Activated naive CD4-positive, alpha-beta T cell treated with anti-CD3 and anti-CD28 coated beads, Interleukin-2, amount 50 U/mL, for 24 hours (primary cell): ENCODE results near the gene PLSCR2.

Experiments
- H3K27ac Mint-ChIP-seq: one replicate; pipeline ENCODE4 v1.8.0; 2021; ENCODE audit warnings: mild to moderate bottlenecking, mixed read lengths
- H3K27me3 Mint-ChIP-seq: one replicate; pipeline ENCODE4 v1.8.0; 2021; ENCODE audit warnings: mixed read lengths
- H3K36me3 Mint-ChIP-seq: one replicate; pipeline ENCODE4 v1.8.0; 2021; ENCODE audit warnings: mixed read lengths
- H3K4me1 Mint-ChIP-seq: one replicate; pipeline ENCODE4 v1.8.0; 2021; ENCODE audit warnings: mixed read lengths
- H3K4me3 Mint-ChIP-seq: one replicate; pipeline ENCODE4 v1.8.0; 2021; ENCODE audit warnings: mild to moderate bottlenecking, mixed read lengths
- H3K9me3 Mint-ChIP-seq: one replicate; pipeline ENCODE4 v1.8.0; 2021; ENCODE audit warnings: mixed read lengths

Gene PLSCR2

GRCh38 chr3:146469150-146470017 lies at the start of gene PLSCR2:
Gene PLSCR2, minus strand, starts transcription at chr3:146469561. Its CDS starts 9,657 bp downstream, at chr3:146459904.
- no peaks in the 10 kb centered on the region for H3K9me3 Mint-ChIP-seq
- H3K4me1 Mint-ChIP-seq, result peaks cover 7% of the 10 kb centered on the region
- no peaks in the 10 kb centered on the region for H3K36me3 Mint-ChIP-seq
- H3K27me3 Mint-ChIP-seq, result no peaks in the 10 kb centered on the region
- H3K4me3 Mint-ChIP-seq, result peak within 1 kb of the TSS; percentile 81
- H3K27ac Mint-ChIP-seq, result peak within 1 kb of the TSS; percentile 55

GRCh38 chr3:146517684-146518435 lies 48.5 kb upstream of the PLSCR2 start:
- Mint-ChIP-seq H3K36me3 (peaks cover 16% of the 10 kb centered on the region), H3K27me3 (no peaks in the 10 kb centered on the region), H3K4me1 (peaks cover 17% of the 10 kb centered on the region), H3K9me3 (no peaks in the 10 kb centered on the region), H3K4me3 (no peak overlapping the region), H3K27ac (no peak overlapping the region)

GRCh38 chr3:146513386-146514051 lies 44.2 kb upstream of the PLSCR2 start:
- peaks cover 13% of the 10 kb centered on the region for H3K36me3 Mint-ChIP-seq
- no peaks in the 10 kb centered on the region for H3K27me3 Mint-ChIP-seq
- H3K4me3 Mint-ChIP-seq, result peak overlapping the region; percentile 53
- H3K4me1 Mint-ChIP-seq, result peaks cover 13% of the 10 kb centered on the region
- H3K9me3 Mint-ChIP-seq, result no peaks in the 10 kb centered on the region
- no peak overlapping the region for H3K27ac Mint-ChIP-seq

GRCh38 chr3:146511402-146512134 lies 42.2 kb upstream of the PLSCR2 start:
- Mint-ChIP-seq H3K27ac (no peak overlapping the region), H3K4me1 (peaks cover 13% of the 10 kb centered on the region)

GRCh38 chr3:146507331-146508120 lies 38.2 kb upstream of the PLSCR2 start:
- H3K4me3 Mint-ChIP-seq, result no peak overlapping the region
- H3K9me3 Mint-ChIP-seq, result no peaks in the 10 kb centered on the region
- H3K4me1 Mint-ChIP-seq, result no peaks in the 10 kb centered on the region
- H3K27ac Mint-ChIP-seq, result no peak overlapping the region
- H3K36me3 Mint-ChIP-seq, result peaks cover 16% of the 10 kb centered on the region
- no peaks in the 10 kb centered on the region for H3K27me3 Mint-ChIP-seq

More at GRCh38 chr3:146511402-146512134, 42.2 kb upstream of the PLSCR2 start:
- Mint-ChIP-seq H3K9me3 (no peaks in the 10 kb centered on the region), H3K4me3 (no peak overlapping the region), H3K27me3 (no peaks in the 10 kb centered on the region), H3K36me3 (peaks cover 15% of the 10 kb centered on the region)

GRCh38 chr3:146505516-146505915 lies 36.2 kb upstream of the PLSCR2 start:
- Mint-ChIP-seq H3K9me3 (no peaks in the 10 kb centered on the region), H3K4me3 (no peak overlapping the region), H3K36me3 (peaks cover 12% of the 10 kb centered on the region), H3K4me1 (no peaks in the 10 kb centered on the region), H3K27ac (no peak overlapping the region), H3K27me3 (no peaks in the 10 kb centered on the region)

GRCh38 chr3:146504498-146505197 lies 35.3 kb upstream of the PLSCR2 start:
- H3K27me3 Mint-ChIP-seq, result no peaks in the 10 kb centered on the region
- H3K9me3 Mint-ChIP-seq, result no peaks in the 10 kb centered on the region
- no peak overlapping the region for H3K4me3 Mint-ChIP-seq
- no peak overlapping the region for H3K27ac Mint-ChIP-seq
- H3K36me3 Mint-ChIP-seq, result peaks cover 9% of the 10 kb centered on the region
- no peaks in the 10 kb centered on the region for H3K4me1 Mint-ChIP-seq

- Mint-ChIP-seq H3K9me3 (no peaks in the 10 kb centered on the region), H3K4me3 (no peak overlapping the region), H3K27ac (no peak overlapping the region), H3K36me3 (peaks cover 8% of the 10 kb centered on the region), H3K4me1 (peaks cover 2% of the 10 kb centered on the region), H3K27me3 (no peaks in the 10 kb centered on the region)
Measured at GRCh38 chr3:146503461-146504202, 34.3 kb upstream of the PLSCR2 start.

- Mint-ChIP-seq H3K4me1 (peaks cover 9% of the 10 kb centered on the region), H3K27me3 (no peaks in the 10 kb centered on the region), H3K36me3 (peaks cover 4% of the 10 kb centered on the region), H3K4me3 (no peak overlapping the region), H3K27ac (no peak overlapping the region), H3K9me3 (no peaks in the 10 kb centered on the region)
Measured at GRCh38 chr3:146502887-146503460, 33.6 kb upstream of the PLSCR2 start.

- Mint-ChIP-seq H3K4me1 (peaks cover 10% of the 10 kb centered on the region), H3K27ac (no peak overlapping the region), H3K36me3 (peaks cover 4% of the 10 kb centered on the region), H3K9me3 (no peaks in the 10 kb centered on the region), H3K4me3 (no peak overlapping the region), H3K27me3 (no peaks in the 10 kb centered on the region)
Measured at GRCh38 chr3:146501752-146502151, 32.4 kb upstream of the PLSCR2 start.

- H3K4me1 Mint-ChIP-seq, result peaks cover 10% of the 10 kb centered on the region
- no peaks in the 10 kb centered on the region for H3K9me3 Mint-ChIP-seq
- H3K36me3 Mint-ChIP-seq, result peaks cover 4% of the 10 kb centered on the region
- H3K4me3 Mint-ChIP-seq, result no peak overlapping the region
- H3K27ac Mint-ChIP-seq, result no peak overlapping the region
- H3K27me3 Mint-ChIP-seq, result no peaks in the 10 kb centered on the region
Measured at GRCh38 chr3:146499701-146500100, 30.3 kb upstream of the PLSCR2 start.

- Mint-ChIP-seq H3K27me3 (peaks cover 1% of the 10 kb centered on the region), H3K4me3 (peak overlapping the region; percentile 78), H3K36me3 (peaks cover 5% of the 10 kb centered on the region), H3K4me1 (peaks cover 10% of the 10 kb centered on the region), H3K27ac (no peak overlapping the region), H3K9me3 (peaks cover 2% of the 10 kb centered on the region)
Measured at GRCh38 chr3:146498002-146498736, 28.8 kb upstream of the PLSCR2 start.
